GM13976 (cell line): ENCODE data around the gene ATP10A.

Experiments used
- DNase-seq: peaks from one replicate; pipeline ENCODE4 v3.0.0; 2012; ENCODE audit warnings: low spot score
- in situ Hi-C: fragments of 300-500 bp; cut with MboI; formaldehyde crosslinking; loops from one replicate; pipeline ENCODE4 v1.12.0; 2022; ENCODE audit warnings: low sequenced_read_pairs, mixed read lengths, inconsistent platforms; ENCODE audit not compliant: unreplicated experiment
- TF ChIP-seq, protein P1 (sequence below): IDR thresholded peaks from 2 replicates; pipeline ENCODE4 v1.5.1; 2012; ENCODE audit warnings: borderline replicate concordance, mild to moderate bottlenecking; ENCODE audit not compliant: insufficient read depth; ENCODE audit errors: extremely low read depth, missing control alignments, control extremely low read depth

ATP10A gene

DNA sequence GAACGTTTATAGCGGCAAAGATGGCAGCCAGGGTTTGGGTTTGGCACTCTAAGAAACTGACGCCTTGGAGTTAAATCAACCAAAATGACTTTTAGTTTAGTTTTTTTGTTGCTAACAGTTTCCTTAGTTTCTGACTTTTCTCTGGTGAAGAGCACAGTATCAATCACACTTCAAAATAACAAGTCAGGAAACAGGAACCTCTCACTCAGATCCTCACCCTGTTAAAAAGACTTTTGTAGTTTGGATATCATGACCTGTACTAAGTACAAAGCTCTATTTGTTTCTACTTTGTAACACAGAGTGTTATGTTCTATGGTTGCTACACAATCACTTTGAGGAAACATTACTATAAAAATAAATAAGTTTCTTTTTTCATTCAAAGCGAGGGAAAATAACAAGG is 51.1 kb downstream of the ATP10A start:
- TF ChIP-seq, protein P1, sequence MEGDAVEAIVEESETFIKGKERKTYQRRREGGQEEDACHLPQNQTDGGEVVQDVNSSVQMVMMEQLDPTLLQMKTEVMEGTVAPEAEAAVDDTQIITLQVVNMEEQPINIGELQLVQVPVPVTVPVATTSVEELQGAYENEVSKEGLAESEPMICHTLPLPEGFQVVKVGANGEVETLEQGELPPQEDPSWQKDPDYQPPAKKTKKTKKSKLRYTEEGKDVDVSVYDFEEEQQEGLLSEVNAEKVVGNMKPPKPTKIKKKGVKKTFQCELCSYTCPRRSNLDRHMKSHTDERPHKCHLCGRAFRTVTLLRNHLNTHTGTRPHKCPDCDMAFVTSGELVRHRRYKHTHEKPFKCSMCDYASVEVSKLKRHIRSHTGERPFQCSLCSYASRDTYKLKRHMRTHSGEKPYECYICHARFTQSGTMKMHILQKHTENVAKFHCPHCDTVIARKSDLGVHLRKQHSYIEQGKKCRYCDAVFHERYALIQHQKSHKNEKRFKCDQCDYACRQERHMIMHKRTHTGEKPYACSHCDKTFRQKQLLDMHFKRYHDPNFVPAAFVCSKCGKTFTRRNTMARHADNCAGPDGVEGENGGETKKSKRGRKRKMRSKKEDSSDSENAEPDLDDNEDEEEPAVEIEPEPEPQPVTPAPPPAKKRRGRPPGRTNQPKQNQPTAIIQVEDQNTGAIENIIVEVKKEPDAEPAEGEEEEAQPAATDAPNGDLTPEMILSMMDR: no peak
- in situ Hi-C loops: no loop called here
- no peak for DNase-seq

DNA sequence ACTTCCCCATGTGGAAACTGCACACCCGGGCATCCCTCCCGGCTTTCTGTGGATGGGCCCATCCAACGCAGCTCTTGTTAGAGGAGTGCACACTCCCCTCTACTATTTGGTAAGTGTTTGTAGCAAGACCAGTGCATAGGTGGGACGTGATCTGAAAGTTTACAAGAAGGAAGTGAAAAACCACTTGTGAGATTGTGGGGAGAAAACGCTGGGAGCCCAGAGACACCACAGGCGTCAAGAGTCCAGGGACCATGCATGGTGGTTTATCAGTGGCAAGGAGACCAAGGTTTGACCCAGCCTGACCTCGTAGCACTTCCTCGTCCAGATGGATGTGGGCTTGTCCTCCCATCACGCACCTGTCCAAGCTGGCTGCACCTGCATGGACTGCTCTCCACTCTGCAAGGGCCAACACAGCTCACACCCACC is 51.6 kb downstream of the ATP10A start:
- in situ Hi-C loops: no loop called here
- TF ChIP-seq, protein P1: no peak
- no peak for DNase-seq

- TF ChIP-seq, protein P1: no peak
- in situ Hi-C loops: no loop called here
- DNase-seq: no peak
Measured at GRCh38 chr15:25810631-25811091, 52.5 kb downstream of the ATP10A start.

- no peak for DNase-seq
- in situ Hi-C loops: no loop called here
- TF ChIP-seq, protein P1: no peak
Measured at GRCh38 chr15:25810154-25810553, 53.0 kb downstream of the ATP10A start.

DNA sequence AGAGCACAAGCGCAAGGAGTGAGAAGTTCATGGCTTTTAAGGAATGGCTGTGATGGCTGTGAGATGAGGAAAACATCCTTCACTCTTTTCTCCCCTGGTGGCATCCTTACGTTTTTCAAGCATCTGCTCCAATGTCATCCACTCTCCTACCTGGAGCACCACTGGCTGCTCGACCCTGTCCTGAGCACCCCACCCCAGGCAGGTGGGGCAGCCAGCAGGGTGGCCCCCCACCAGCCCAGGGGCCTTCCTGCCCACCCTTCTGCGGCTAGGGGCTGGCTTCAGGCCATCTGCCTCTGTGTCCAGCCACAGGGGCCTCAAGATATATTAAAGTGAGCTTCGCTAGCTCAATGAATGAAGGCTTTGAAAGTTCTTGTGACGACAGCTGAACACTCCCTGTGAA is 56.1 kb downstream of the ATP10A start:
- TF ChIP-seq, protein P1: no peak
- in situ Hi-C loops: no loop called here

GRCh38 chr15:25805031-25805430 is 58.1 kb downstream of the ATP10A start:
- DNase-seq: no peak
- TF ChIP-seq, protein P1: no peak
- in situ Hi-C loops: no loop called here

More for the DNA sequence above, 56.1 kb downstream of the ATP10A start:
- DNase-seq: no peak

DNA sequence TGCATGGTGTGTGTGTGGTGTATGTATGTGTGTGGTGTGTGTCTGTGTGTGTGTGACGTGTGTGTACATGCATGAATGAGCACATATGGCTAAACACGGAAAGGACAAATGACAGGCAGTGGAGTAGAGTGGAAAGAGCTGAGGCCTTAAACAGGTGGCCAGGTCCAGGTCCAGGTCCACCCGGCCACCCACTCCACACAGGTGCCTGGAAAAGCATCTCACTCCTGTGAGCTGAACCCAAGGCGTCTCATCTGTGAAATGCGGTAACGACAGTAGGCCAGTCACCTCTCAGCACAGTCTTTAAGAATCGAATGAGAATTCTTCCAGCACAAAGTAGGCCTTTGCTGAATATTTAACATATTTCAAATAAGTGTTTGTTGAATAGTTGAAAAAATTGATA is 58.7 kb downstream of the ATP10A start:
- in situ Hi-C loops: no loop called here
- TF ChIP-seq, protein P1: no peak

More for the DNA sequence above, 58.7 kb downstream of the ATP10A start:
- no peak for DNase-seq
